ENCODE measurements around the gene CPEB2.

GRCh38 chr4:15002659-15003400 is 549 bp downstream of the CPEB2 start:
- TF ChIP-seq CTCF (IDR thresholded peaks at IDR 0.05) = no peak
- TF ChIP-seq POLR2A (IDR thresholded peaks at IDR 0.05) = peak; percentile 79 to 82
